GM21529 (cell line): ENCODE data around the gene INSM1.

ENCODE experiments used
- ATAC-seq: cut with Tn5 transposase; IDR thresholded peaks from one replicate; pipeline ENCODE4 v1.9.1; 2021; ENCODE audit not compliant: unreplicated experiment

Gene INSM1

DNA sequence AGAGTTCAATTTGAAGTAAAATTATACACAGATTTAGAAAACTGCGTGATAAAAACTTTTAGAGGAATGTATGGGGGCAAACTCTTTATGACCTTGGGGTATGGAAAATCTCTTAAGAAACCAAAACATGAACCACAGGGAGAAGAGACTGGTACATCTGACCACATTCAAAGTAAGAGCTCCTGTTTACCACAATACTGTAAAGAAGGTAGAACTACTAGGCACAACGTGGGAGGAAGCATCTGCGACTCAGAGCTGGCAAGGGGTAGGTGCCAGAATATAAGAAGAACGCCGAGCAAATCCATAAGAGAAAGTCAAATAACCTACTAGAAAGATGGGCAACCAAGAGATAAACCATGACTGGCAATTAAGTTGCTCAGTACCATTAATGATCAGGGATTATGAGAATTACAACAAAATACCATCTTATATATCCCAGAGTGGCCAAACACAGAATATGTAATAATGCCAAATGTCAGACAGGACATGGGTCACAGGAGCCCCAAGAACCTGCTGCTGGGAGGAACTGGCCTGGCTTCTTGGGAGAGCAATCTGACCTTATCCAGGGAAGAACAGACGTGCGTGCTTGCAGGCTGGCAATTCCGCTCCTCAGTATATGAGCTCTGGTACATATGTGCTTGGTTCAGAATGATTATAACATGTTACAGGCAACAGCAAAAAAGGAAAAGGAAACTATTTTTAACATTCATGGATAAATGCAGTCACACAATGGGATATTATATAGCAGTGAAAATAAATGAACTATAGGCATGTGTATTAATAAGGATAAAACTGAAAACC is 50.2 kb downstream of the INSM1 start:
- no peak for ATAC-seq
